HG02763 (cell line): ENCODE measurements around the gene CPNE8.

Experiments
- ATAC-seq: cut with Tn5 transposase; IDR thresholded peaks from one replicate; pipeline ENCODE4 v1.9.1; 2021; ENCODE audit warnings: mild to moderate bottlenecking, moderate library complexity; ENCODE audit not compliant: unreplicated experiment

Gene CPNE8

GRCh38 chr12:38653650-38654049, 251.7 kb downstream of the CPNE8 start:
- ATAC-seq, result no peak

- ATAC-seq, result no peak
These were observed 256.6 kb downstream of the CPNE8 start for GRCh38 chr12:38648813-38649212.

- no peak for ATAC-seq
These were observed 259.2 kb downstream of the CPNE8 start for GRCh38 chr12:38646146-38646545.

GRCh38 chr12:38639625-38640024, 265.8 kb downstream of the CPNE8 start:
- no peak for ATAC-seq

GRCh38 chr12:38638401-38638800, 267.0 kb downstream of the CPNE8 start:
- no peak for ATAC-seq

- ATAC-seq, result no peak
These were observed 271.9 kb downstream of the CPNE8 start for GRCh38 chr12:38633511-38633910.

GRCh38 chr12:38629064-38629463, 276.3 kb downstream of the CPNE8 start:
- ATAC-seq, result no peak

- ATAC-seq, result no peak
These were observed 277.1 kb downstream of the CPNE8 start for GRCh38 chr12:38628288-38628687.

- no peak for ATAC-seq
These were observed 280.1 kb downstream of the CPNE8 start for GRCh38 chr12:38625306-38625705.

GRCh38 chr12:38614171-38614570, 291.2 kb downstream of the CPNE8 start:
- ATAC-seq, result no peak

- ATAC-seq, result no peak
These were observed 294.5 kb downstream of the CPNE8 start for GRCh38 chr12:38610808-38611350.

- ATAC-seq, result no peak
These were observed 298.1 kb downstream of the CPNE8 start for GRCh38 chr12:38607295-38607694.
